AG04450 (cell line): ENCODE measurements around the gene PKNOX1. TPM values are rescaled to one million over a fixed set of nuclear protein-coding genes. Genes with fewer than 3 reads are reported as not detected.
"Not testable (repeated sequence)": the region's sequence is repeated elsewhere in the genome, so short reads cannot be mapped to it uniquely, and the experiment has no call there.

Experiments
- CTCF ChIA-PET: fragments of 300-600, 350-600 bp; formaldehyde crosslinking; extraction: SDS; loops from one replicate; lab custom pipeline; 2022; ENCODE audit warnings: antibody characterized with exemption, inconsistent platforms; lab: Charles Lee
- POLR2A ChIA-PET: fragments of 350-600 bp; formaldehyde crosslinking; extraction: SDS; loops from one replicate; lab custom pipeline; 2021; ENCODE audit warnings: antibody characterized with exemption, inconsistent platforms; lab: Yijun Ruan, JAX
- DNase-seq: peaks from one replicate; pipeline ENCODE4 v3.0.0-alpha.2; 2011; ENCODE audit warnings: low read depth, low spot score
- H3K27ac ChIP-seq: one replicate; pipeline ENCODE4 v1.5.1; 2012; ENCODE audit warnings: low read depth, low read length, control low read depth
- H3K27me3 ChIP-seq: one replicate; pipeline ENCODE4 v1.6.0; 2012; ENCODE audit warnings: low read length; ENCODE audit not compliant: control insufficient read depth, insufficient read depth
- H3K4me3 ChIP-seq: 2 replicates; pipeline ENCODE4 v1.5.1; 2011; ENCODE audit warnings: mild to moderate bottlenecking, low read depth, low read length, control low read depth
- H3K9me3 ChIP-seq: 2 replicates; pipeline ENCODE4 v1.5.1; 2012; ENCODE audit warnings: low read length; ENCODE audit not compliant: control insufficient read depth, insufficient read depth
- polyA plus RNA-seq: library from polyadenylated mRNA; depleted of rRNA; stranded (reverse); fragments of >200 nt; gene quantifications from 2 replicates; pipeline ENCODE4 v1.2.3, GENCODE V29; 2011
- TF ChIP-seq, protein P1 (sequence below): IDR thresholded peaks from 2 replicates; pipeline ENCODE4 v1.5.1; 2011; ENCODE audit warnings: low read depth, low read length, control low read depth, inconsistent platforms

Gene PKNOX1
- polyA plus RNA-seq, 1 experiment = 65.6 TPM

DNA sequence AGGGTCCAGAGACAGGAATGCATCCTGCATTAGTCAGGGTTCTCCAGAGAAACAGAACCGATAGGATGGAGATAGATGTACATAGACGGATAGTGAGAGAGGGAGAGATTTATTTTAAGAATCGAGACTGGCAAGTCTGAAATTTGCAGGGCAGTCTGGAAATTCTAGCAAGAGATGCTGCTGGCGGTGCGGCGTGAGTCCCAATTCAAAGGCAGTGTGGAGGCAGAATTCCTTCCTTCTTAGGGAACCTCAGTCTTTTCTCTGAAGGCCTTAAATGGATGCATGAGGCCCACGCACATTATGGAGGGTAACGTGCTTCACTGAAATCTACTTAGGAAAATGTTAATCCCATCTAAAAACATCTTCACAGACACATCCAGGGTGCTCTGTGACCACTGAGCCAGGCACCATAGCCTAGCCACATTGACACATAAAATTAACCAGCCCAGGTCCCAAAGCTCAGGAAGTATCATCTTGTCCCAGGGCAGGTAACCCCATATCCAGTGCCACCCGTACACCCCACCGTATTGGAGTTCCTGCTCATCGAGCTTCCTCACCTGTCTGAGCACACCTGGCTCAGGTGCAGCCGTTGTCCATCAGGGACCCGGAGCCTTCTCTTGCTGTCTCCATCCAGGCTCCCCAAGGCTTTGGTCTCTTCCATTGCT is 9.7 kb upstream of the PKNOX1 start:
- ChIA-PET POLR2A (interaction anchor here (0.8 kb wide), 1 partner anchor 10 kb away, joined by 3 read pairs; the partner anchor contains the start of gene PKNOX1), CTCF (no interaction called here)

DNA sequence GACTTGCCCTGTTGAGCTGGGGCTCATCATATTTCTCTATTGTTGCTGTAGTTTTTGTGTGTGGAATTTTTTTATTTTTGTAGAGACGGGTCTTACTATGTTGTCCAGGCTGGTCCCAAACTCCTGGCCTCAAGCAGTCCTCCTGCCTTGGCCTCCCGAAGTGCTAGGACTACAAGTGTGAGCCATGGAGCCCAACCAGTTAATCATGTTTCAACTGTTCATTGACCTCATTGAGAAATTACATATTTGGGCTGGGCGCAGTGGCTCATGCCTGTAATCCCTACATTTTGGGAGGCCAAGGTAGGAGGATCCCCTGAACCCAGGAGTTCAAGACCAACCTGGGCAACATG is 9.2 kb upstream of the PKNOX1 start:
- TF ChIP-seq, protein P1, sequence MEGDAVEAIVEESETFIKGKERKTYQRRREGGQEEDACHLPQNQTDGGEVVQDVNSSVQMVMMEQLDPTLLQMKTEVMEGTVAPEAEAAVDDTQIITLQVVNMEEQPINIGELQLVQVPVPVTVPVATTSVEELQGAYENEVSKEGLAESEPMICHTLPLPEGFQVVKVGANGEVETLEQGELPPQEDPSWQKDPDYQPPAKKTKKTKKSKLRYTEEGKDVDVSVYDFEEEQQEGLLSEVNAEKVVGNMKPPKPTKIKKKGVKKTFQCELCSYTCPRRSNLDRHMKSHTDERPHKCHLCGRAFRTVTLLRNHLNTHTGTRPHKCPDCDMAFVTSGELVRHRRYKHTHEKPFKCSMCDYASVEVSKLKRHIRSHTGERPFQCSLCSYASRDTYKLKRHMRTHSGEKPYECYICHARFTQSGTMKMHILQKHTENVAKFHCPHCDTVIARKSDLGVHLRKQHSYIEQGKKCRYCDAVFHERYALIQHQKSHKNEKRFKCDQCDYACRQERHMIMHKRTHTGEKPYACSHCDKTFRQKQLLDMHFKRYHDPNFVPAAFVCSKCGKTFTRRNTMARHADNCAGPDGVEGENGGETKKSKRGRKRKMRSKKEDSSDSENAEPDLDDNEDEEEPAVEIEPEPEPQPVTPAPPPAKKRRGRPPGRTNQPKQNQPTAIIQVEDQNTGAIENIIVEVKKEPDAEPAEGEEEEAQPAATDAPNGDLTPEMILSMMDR = no peak
- no peak for DNase-seq
- CTCF ChIA-PET = no interaction called here
- no peaks in the 10 kb centered on the region; the same call in 1 of the 2 replicates for H3K9me3 ChIP-seq
- POLR2A ChIA-PET = interaction anchor here (0.8 kb wide), 1 partner anchor 9 kb away, joined by 3 read pairs; the partner anchor contains the start of gene PKNOX1
- peaks cover 2% of the 10 kb centered on the region for H3K27me3 ChIP-seq
- no peak overlapping the region for H3K4me3 ChIP-seq
- no peak overlapping the region for H3K27ac ChIP-seq

More for the DNA sequence above, 9.7 kb upstream of the PKNOX1 start:
- H3K9me3 ChIP-seq = no peaks in the 10 kb centered on the region; the same call in 1 of the 2 replicates
- H3K27me3 ChIP-seq = peaks cover 2% of the 10 kb centered on the region
- TF ChIP-seq, protein P1 = no peak
- no peak overlapping the region for H3K27ac ChIP-seq
- H3K4me3 ChIP-seq = no peak overlapping the region
- no peak for DNase-seq

DNA sequence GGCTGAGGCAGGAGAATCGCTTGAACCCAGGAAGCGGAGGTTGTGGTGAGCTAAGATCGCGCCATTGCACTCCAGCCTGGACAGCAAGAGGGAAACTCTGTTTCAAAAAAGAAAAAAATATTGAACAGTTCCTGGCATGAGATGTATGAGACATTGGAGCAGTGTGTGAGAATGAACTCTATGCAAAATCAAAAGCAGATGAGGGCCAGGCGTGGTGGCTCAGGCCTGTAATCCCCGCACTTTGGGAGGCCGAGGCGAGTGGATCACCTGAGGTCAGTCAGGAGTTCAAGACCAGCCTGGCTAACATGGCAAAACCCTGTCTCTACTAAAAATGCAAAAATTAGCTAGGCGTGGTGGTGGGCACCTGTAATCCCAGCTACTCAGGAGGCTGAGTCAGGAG is 6.7 kb upstream of the PKNOX1 start:
- DNase-seq, H3K4me3 ChIP-seq, POLR2A ChIA-PET, H3K9me3 ChIP-seq, H3K27ac ChIP-seq, CTCF ChIA-PET, H3K27me3 ChIP-seq: not testable (repeated sequence)

GRCh38 chr21:42969193-42969600 is 5.2 kb upstream of the PKNOX1 start:
- Histone ChIP-seq H3K4me3 (no peak overlapping the region), H3K9me3 (no peaks in the 10 kb centered on the region; the same call in 1 of the 2 replicates), H3K27me3 (peaks cover 2% of the 10 kb centered on the region), H3K27ac (no peak overlapping the region)
- CTCF ChIA-PET = no interaction called here
- POLR2A ChIA-PET = no interaction called here
- TF ChIP-seq, protein P1 = no peak
- no peak for DNase-seq

DNA sequence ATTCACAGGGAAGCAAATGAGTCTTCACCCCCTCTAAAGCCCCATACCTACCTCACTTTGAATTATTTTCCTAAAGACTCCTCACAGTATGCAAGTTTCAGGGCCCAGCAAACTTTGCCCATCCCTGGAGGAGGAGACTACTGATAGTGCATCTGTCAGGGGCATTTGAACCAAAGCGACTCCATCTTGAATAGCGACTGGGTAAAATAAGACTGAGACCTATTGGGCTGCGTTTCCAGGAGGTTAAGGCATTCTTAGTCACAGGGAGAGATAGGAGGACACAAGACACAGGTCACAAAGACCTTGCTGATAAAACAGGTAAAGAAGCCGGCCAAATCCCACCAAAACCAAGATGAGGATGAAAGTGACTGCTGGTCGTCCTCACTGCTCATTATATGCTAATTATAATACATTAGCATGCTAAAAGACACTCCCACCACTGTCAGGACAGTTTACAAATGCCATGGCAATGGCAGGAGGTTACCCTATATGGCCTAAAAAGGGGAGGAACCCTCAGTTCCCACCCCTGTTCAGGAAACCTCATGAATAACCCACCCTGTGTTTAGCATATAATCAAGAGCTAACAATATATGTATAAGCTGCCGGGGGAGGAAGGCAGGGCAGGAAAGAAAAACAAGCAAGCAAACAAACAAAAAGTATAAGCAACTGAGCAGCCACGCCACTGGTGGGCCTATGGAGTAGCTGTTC is 3.3 kb upstream of the PKNOX1 start:
- H3K4me3 ChIP-seq = no peak overlapping the region
- ChIA-PET POLR2A (no interaction called here), CTCF (no interaction called here)
- H3K27ac ChIP-seq = no peak overlapping the region
- TF ChIP-seq, protein P1 = no peak
- no peak for DNase-seq
- H3K27me3 ChIP-seq = peaks cover 2% of the 10 kb centered on the region
- H3K9me3 ChIP-seq = no peaks in the 10 kb centered on the region; the same call in 1 of the 2 replicates
